Natural killer cell (primary cell): ENCODE data around the gene NAALADL2. TPM values are rescaled to one million over a fixed set of nuclear protein-coding genes. Genes with fewer than 3 reads are reported as not detected.

Source experiments
- ATAC-seq, 3 donors: fragments of 150-1000 bp in 2 of 3; fragments of 200-7000 bp in 1 of 3; cut with Tn5 transposase; 1 replicate in 1 of 3; 2 replicates in 2 of 3; pipeline ENCODE4 v1.10.0; 2021; ENCODE audit warnings: mild to moderate bottlenecking in 2 of 3, moderate library complexity in 2 of 3
- DNase-seq, 2 donors: peaks; one replicate each; pipeline versions ENCODE4 v3.0.0 to v3.0.0-alpha.2; 2013 to 2021; ENCODE audit warnings: mixed read lengths in 1 of 2
- H3K27ac ChIP-seq: one replicate; pipeline ENCODE4 v1.5.1; 2013; ENCODE audit warnings: mild to moderate bottlenecking, low read length
- H3K27me3 ChIP-seq: one replicate; pipeline ENCODE4 v1.6.1; 2013; ENCODE audit warnings: low read length; ENCODE audit not compliant: control insufficient read depth, insufficient read depth
- H3K36me3 ChIP-seq: one replicate; pipeline ENCODE4 v1.6.1; 2013; ENCODE audit warnings: low read length; ENCODE audit not compliant: control insufficient read depth, insufficient read depth
- H3K4me1 ChIP-seq: one replicate; pipeline ENCODE4 v1.6.1; 2013; ENCODE audit warnings: low read length; ENCODE audit not compliant: control insufficient read depth, insufficient read depth
- H3K4me3 ChIP-seq: one replicate; pipeline ENCODE4 v1.5.1; 2013; ENCODE audit warnings: low read length
- H3K9me3 ChIP-seq: one replicate; pipeline ENCODE4 v1.6.1; 2013; ENCODE audit warnings: low read length; ENCODE audit not compliant: control insufficient read depth, insufficient read depth
- H3K27ac Mint-ChIP-seq, 2 donors: one replicate each; pipeline ENCODE4 v1.8.0; 2022; ENCODE audit warnings: mild to moderate bottlenecking in 2 of 2, mixed read lengths in 2 of 2, moderate library complexity in 1 of 2
- H3K27me3 Mint-ChIP-seq, 2 donors: one replicate each; pipeline ENCODE4 v1.8.0; 2022; ENCODE audit warnings: low read depth in 2 of 2, mixed read lengths in 2 of 2
- H3K36me3 Mint-ChIP-seq: one replicate; pipeline ENCODE4 v1.8.0; 2022; ENCODE audit warnings: mixed read lengths
- H3K4me1 Mint-ChIP-seq, 2 donors: one replicate each; pipeline ENCODE4 v1.8.0; 2022; ENCODE audit warnings: mixed read lengths in 2 of 2
- H3K4me3 Mint-ChIP-seq: one replicate; pipeline ENCODE4 v1.8.0; 2022; ENCODE audit warnings: mild to moderate bottlenecking, moderate library complexity, mixed read lengths
- H3K9me3 Mint-ChIP-seq, 2 donors: one replicate each; pipeline ENCODE4 v1.8.0; 2022; ENCODE audit warnings: mixed read lengths in 2 of 2
- CTCF ChIP-seq: fragments of 200-600 bp; IDR thresholded peaks from one replicate; pipeline ENCODE4 v1.8.0; 2022; ENCODE audit warnings: antibody characterized with exemption
- whole genome bisulfite sequencing: methylation state at CpG from one replicate; pipeline ENCODE4 v1.1.7; 2013; ENCODE audit warnings: missing lambda C conversion rate; ENCODE audit not compliant: insufficient coverage; 5-methylcytosine and 5-hydroxymethylcytosine counted together
- intact Hi-C: fragments of 100-400 bp; cut with micrococcal nuclease; formaldehyde crosslinking; loops from one replicate; pipeline ENCODE4 v1.14.2; 2022
- total RNA-seq, 4 donors: library from RNA; stranded (reverse); fragments of 120-200 nt in 1 of 4; gene quantifications; one replicate each; pipeline versions ENCODE4 v1.2.3 to v1.2.4, GENCODE V29; 2013 to 2022

The NAALADL2 gene
- total RNA-seq, 3 donors from 2014 or later (not counting 1 experiment from before 2014, with no cell fraction given) = not detected

GRCh38 chr3:174986685-174987084 lies 127.6 kb downstream of the NAALADL2 start:
- Mint-ChIP-seq H3K27me3 (no peaks in the 10 kb centered on the region), H3K9me3 (peaks cover 12 to 21% of the 10 kb centered on the region in 2 donors), H3K36me3 (no peaks in the 10 kb centered on the region), H3K4me3 (no peak overlapping the region), H3K4me1 (no peaks in the 10 kb centered on the region), H3K27ac (no peak overlapping the region)
- TF ChIP-seq CTCF = no peak
- Histone ChIP-seq H3K9me3 (no peaks in the 10 kb centered on the region), H3K27ac (no peak overlapping the region), H3K4me1 (no peaks in the 10 kb centered on the region), H3K27me3 (no peaks in the 10 kb centered on the region), H3K4me3 (no peak overlapping the region), H3K36me3 (no peaks in the 10 kb centered on the region)
- DNase-seq (no peak), ATAC-seq (no peak)
- intact Hi-C loops = no loop called here

- peaks cover 9 to 18% of the 10 kb centered on the region in 2 donors for H3K9me3 Mint-ChIP-seq
- ATAC-seq (no peak), DNase-seq (no peak)
- no peaks in the 10 kb centered on the region for H3K4me1 ChIP-seq
- no peak overlapping the region for H3K27ac ChIP-seq
- H3K36me3 ChIP-seq = no peaks in the 10 kb centered on the region
- H3K27ac Mint-ChIP-seq = no peak overlapping the region
- no peaks in the 10 kb centered on the region for H3K4me1 Mint-ChIP-seq
- no peak overlapping the region for H3K4me3 Mint-ChIP-seq
- no peaks in the 10 kb centered on the region for H3K27me3 Mint-ChIP-seq
- WGBS = 100% methylated on average over 1 of the region's 1 CpG
- H3K4me3 ChIP-seq = no peak overlapping the region
- no peak for TF ChIP-seq CTCF
- H3K27me3 ChIP-seq = no peaks in the 10 kb centered on the region
- H3K36me3 Mint-ChIP-seq = no peaks in the 10 kb centered on the region
- H3K9me3 ChIP-seq = no peaks in the 10 kb centered on the region
- intact Hi-C loops = no loop called here
Observed at GRCh38 chr3:175001091-175001490, 142.0 kb downstream of the NAALADL2 start.

- no peak for ATAC-seq
- no peaks in the 10 kb centered on the region for H3K27me3 ChIP-seq
- Mint-ChIP-seq H3K4me1 (no peaks in the 10 kb centered on the region), H3K27ac (no peak overlapping the region), H3K27me3 (no peaks in the 10 kb centered on the region), H3K4me3 (no peak overlapping the region), H3K9me3 (peaks cover 11 to 15% of the 10 kb centered on the region in 2 donors), H3K36me3 (no peaks in the 10 kb centered on the region)
- H3K4me1 ChIP-seq = no peaks in the 10 kb centered on the region
- H3K27ac ChIP-seq = no peak overlapping the region
- H3K9me3 ChIP-seq = no peaks in the 10 kb centered on the region
- H3K4me3 ChIP-seq = no peak overlapping the region
- DNase-seq = no peak
- WGBS = no CpG with 5 or more reads among the region's 1 CpG
- intact Hi-C loops = no loop called here
- TF ChIP-seq CTCF = no peak
- no peaks in the 10 kb centered on the region for H3K36me3 ChIP-seq
Observed at GRCh38 chr3:175002732-175003143, 143.6 kb downstream of the NAALADL2 start.

- WGBS = 92% methylated on average over 1 of the region's 2 CpGs
- Histone ChIP-seq H3K36me3 (no peaks in the 10 kb centered on the region), H3K9me3 (no peaks in the 10 kb centered on the region), H3K4me3 (no peak overlapping the region), H3K27me3 (no peaks in the 10 kb centered on the region), H3K4me1 (no peaks in the 10 kb centered on the region), H3K27ac (no peak overlapping the region)
- no peaks in the 10 kb centered on the region for H3K36me3 Mint-ChIP-seq
- H3K4me1 Mint-ChIP-seq = no peaks in the 10 kb centered on the region
- no peak for TF ChIP-seq CTCF
- H3K27me3 Mint-ChIP-seq = no peaks in the 10 kb centered on the region
- ATAC-seq = no peak
- H3K9me3 Mint-ChIP-seq = peaks cover 11 to 15% of the 10 kb centered on the region in 2 donors
- H3K27ac Mint-ChIP-seq = no peak overlapping the region
- intact Hi-C loops = no loop called here
- no peak for DNase-seq
- H3K4me3 Mint-ChIP-seq = no peak overlapping the region
Observed at GRCh38 chr3:175003590-175003989, 144.5 kb downstream of the NAALADL2 start.
